Measurements from ENCODE around the gene TFDP2.

GRCh38 chr3:141959589-141960554 is 189.5 kb downstream of the TFDP2 start:
- TF ChIP-seq CTCF (IDR thresholded peaks at IDR 0.05) (no peak), EZH2 (IDR thresholded peaks at IDR 0.05; ENCODE audit: borderline replicate concordance, insufficient read depth, low read depth, low read length, poor library complexity, severe bottlenecking) (no peak)
